ENCODE data around the gene VSTM4.

- TF ChIP-seq, protein P1, sequence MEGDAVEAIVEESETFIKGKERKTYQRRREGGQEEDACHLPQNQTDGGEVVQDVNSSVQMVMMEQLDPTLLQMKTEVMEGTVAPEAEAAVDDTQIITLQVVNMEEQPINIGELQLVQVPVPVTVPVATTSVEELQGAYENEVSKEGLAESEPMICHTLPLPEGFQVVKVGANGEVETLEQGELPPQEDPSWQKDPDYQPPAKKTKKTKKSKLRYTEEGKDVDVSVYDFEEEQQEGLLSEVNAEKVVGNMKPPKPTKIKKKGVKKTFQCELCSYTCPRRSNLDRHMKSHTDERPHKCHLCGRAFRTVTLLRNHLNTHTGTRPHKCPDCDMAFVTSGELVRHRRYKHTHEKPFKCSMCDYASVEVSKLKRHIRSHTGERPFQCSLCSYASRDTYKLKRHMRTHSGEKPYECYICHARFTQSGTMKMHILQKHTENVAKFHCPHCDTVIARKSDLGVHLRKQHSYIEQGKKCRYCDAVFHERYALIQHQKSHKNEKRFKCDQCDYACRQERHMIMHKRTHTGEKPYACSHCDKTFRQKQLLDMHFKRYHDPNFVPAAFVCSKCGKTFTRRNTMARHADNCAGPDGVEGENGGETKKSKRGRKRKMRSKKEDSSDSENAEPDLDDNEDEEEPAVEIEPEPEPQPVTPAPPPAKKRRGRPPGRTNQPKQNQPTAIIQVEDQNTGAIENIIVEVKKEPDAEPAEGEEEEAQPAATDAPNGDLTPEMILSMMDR (IDR thresholded peaks at IDR 0.05): no peak
- TF ChIP-seq POLR2A (IDR thresholded peaks at IDR 0.05): no peak
These were observed 36.2 kb upstream of the VSTM4 start for GRCh38 chr10:49151481-49151880.

All from ovary (tissue), 3 donors.